Effector CD8-positive, alpha-beta T cell (primary cell): Measurements from ENCODE around the gene KLF7.

Experiments used
- DNase-seq: peaks from one replicate; lab custom pipeline; 2025; lab: John Stamatoyannopoulos, UW

The KLF7 gene

GRCh38 chr2:207167099-207167923, 1.6 kb upstream of the KLF7 start:
- no peak for DNase-seq

GRCh38 chr2:207166349-207167098, 776 bp upstream of the KLF7 start:
- peak; percentile 64 for DNase-seq

- peak; percentile 96 for DNase-seq
Observed at GRCh38 chr2:207166039-207166348, 246 bp upstream of the KLF7 start.

GRCh38 chr2:207164006-207164831, 1.5 kb downstream of the KLF7 start:
- DNase-seq = peak; percentile 1

GRCh38 chr2:207163756-207164005, 2.1 kb downstream of the KLF7 start:
- no peak for DNase-seq

- DNase-seq = no peak
Observed at GRCh38 chr2:207163053-207163755, 2.5 kb downstream of the KLF7 start.

GRCh38 chr2:207162316-207162715, 3.4 kb downstream of the KLF7 start:
- DNase-seq = no peak

GRCh38 chr2:207161247-207162123, 4.3 kb downstream of the KLF7 start:
- DNase-seq = no peak

GRCh38 chr2:207160115-207160514, 5.6 kb downstream of the KLF7 start:
- no peak for DNase-seq

- DNase-seq = no peak
Observed at GRCh38 chr2:207159002-207159401, 6.7 kb downstream of the KLF7 start.

GRCh38 chr2:207157731-207158130, 8.0 kb downstream of the KLF7 start:
- DNase-seq = no peak

- DNase-seq = no peak
Observed at GRCh38 chr2:207157162-207157481, 8.6 kb downstream of the KLF7 start.

GRCh38 chr2:207156451-207157161, 9.1 kb downstream of the KLF7 start:
- no peak for DNase-seq

GRCh38 chr2:207155516-207156444, 10.0 kb downstream of the KLF7 start:
- DNase-seq = peak; percentile 0

- no peak for DNase-seq
Observed at GRCh38 chr2:207154556-207155510, 10.9 kb downstream of the KLF7 start.

GRCh38 chr2:207153266-207153975, 12.3 kb downstream of the KLF7 start:
- DNase-seq = no peak

- DNase-seq = no peak
Observed at GRCh38 chr2:207151048-207151447, 14.7 kb downstream of the KLF7 start.

GRCh38 chr2:207150284-207150683, 15.5 kb downstream of the KLF7 start:
- no peak for DNase-seq
